SJCRH30 (cell line): Measurements from ENCODE around the gene GNB5. TPM values are rescaled to one million over a fixed set of nuclear protein-coding genes. Genes with fewer than 3 reads are reported as not detected.

Experiments
- DNase-seq, 2 experiments: peaks; one replicate each; pipeline ENCODE4 v3.0.0-alpha.2; 2015 to 2020
- H3K27ac ChIP-seq: fragments of 250-450 bp; sonication (Bioruptor Pico); 2 replicates; pipeline ENCODE4 v1.5.1; 2020; ENCODE audit warnings: mild to moderate bottlenecking, moderate library complexity
- H3K27me3 ChIP-seq: fragments of 250-450 bp; sonication (Bioruptor Pico); 2 replicates; pipeline ENCODE4 v1.5.1; 2020; ENCODE audit warnings: mild to moderate bottlenecking, moderate library complexity
- H3K36me3 ChIP-seq: fragments of 250-450 bp; sonication (Bioruptor Pico); 2 replicates; pipeline ENCODE4 v1.5.1; 2020; ENCODE audit warnings: mild to moderate bottlenecking, moderate library complexity
- H3K4me1 ChIP-seq: fragments of 250-450 bp; sonication (Bioruptor Pico); 2 replicates; pipeline ENCODE4 v1.5.1; 2020; ENCODE audit warnings: mild to moderate bottlenecking, moderate library complexity
- H3K4me3 ChIP-seq: fragments of 250-450 bp; sonication (Bioruptor Pico); 2 replicates; pipeline ENCODE4 v1.5.1; 2020; ENCODE audit warnings: mild to moderate bottlenecking, moderate library complexity
- H3K9me3 ChIP-seq: fragments of 250-450 bp; sonication (Bioruptor Pico); replicated peaks from 2 replicates; pipeline ENCODE4 v1.5.1; 2020; ENCODE audit warnings: mild to moderate bottlenecking, moderate library complexity
- total RNA-seq: library from RNA; depleted of rRNA; stranded (reverse); fragments of >200 nt; shearing (Covaris generic); gene quantifications from 2 replicates; pipeline ENCODE4 v1.2.3, GENCODE V29; 2014

GNB5 gene
- total RNA-seq, 1 experiment from 2014 or later = 38.9 TPM

- no peaks in the 10 kb centered on the region for H3K27me3 ChIP-seq
- peaks cover 13% of the 10 kb centered on the region for H3K36me3 ChIP-seq
- no peak overlapping the region for H3K4me3 ChIP-seq
- H3K27ac ChIP-seq = no peak overlapping the region
- H3K9me3 ChIP-seq = no peaks in the 10 kb centered on the region
- H3K4me1 ChIP-seq = no peaks in the 10 kb centered on the region
- DNase-seq = no peak
These were observed 40.3 kb downstream of the GNB5 start for GRCh38 chr15:52150871-52151270.

GRCh38 chr15:52150043-52150825, 41.0 kb downstream of the GNB5 start:
- Histone ChIP-seq H3K4me1 (no peaks in the 10 kb centered on the region), H3K27ac (no peak overlapping the region), H3K27me3 (no peaks in the 10 kb centered on the region), H3K36me3 (peaks cover 13% of the 10 kb centered on the region), H3K9me3 (no peaks in the 10 kb centered on the region), H3K4me3 (no peak overlapping the region)
- no peak for DNase-seq

GRCh38 chr15:52148403-52148802, 42.8 kb downstream of the GNB5 start:
- Histone ChIP-seq H3K9me3 (peaks cover 5% of the 10 kb centered on the region; the same call in 1 of the 2 replicates), H3K4me1 (peaks cover 5% of the 10 kb centered on the region), H3K27me3 (no peaks in the 10 kb centered on the region), H3K36me3 (peaks cover 24% of the 10 kb centered on the region), H3K4me3 (no peak overlapping the region), H3K27ac (no peak overlapping the region)
- DNase-seq = no peak

GRCh38 chr15:52146776-52147175, 44.4 kb downstream of the GNB5 start:
- Histone ChIP-seq H3K4me1 (peaks cover 5% of the 10 kb centered on the region), H3K9me3 (peaks cover 5% of the 10 kb centered on the region; the same call in 1 of the 2 replicates), H3K36me3 (peaks cover 24% of the 10 kb centered on the region), H3K27ac (no peak overlapping the region), H3K4me3 (no peak overlapping the region), H3K27me3 (no peaks in the 10 kb centered on the region)
- no peak for DNase-seq

GRCh38 chr15:52146261-52146660, 44.9 kb downstream of the GNB5 start:
- no peak overlapping the region for H3K27ac ChIP-seq
- peaks cover 5% of the 10 kb centered on the region; the same call in 1 of the 2 replicates for H3K9me3 ChIP-seq
- no peak overlapping the region for H3K4me3 ChIP-seq

GRCh38 chr15:52144656-52145178, 46.5 kb downstream of the GNB5 start:
- H3K4me3 ChIP-seq = no peak overlapping the region
- H3K27ac ChIP-seq = no peak overlapping the region
- DNase-seq = no peak
- peaks cover 24% of the 10 kb centered on the region for H3K36me3 ChIP-seq
- peaks cover 7% of the 10 kb centered on the region for H3K4me1 ChIP-seq
- no peaks in the 10 kb centered on the region for H3K27me3 ChIP-seq
- peaks cover 5% of the 10 kb centered on the region; the same call in 1 of the 2 replicates for H3K9me3 ChIP-seq

More at GRCh38 chr15:52146261-52146660, 44.9 kb downstream of the GNB5 start:
- peaks cover 5% of the 10 kb centered on the region for H3K4me1 ChIP-seq
- no peak for DNase-seq
- peaks cover 24% of the 10 kb centered on the region for H3K36me3 ChIP-seq
- no peaks in the 10 kb centered on the region for H3K27me3 ChIP-seq

- H3K27me3 ChIP-seq = no peaks in the 10 kb centered on the region
- H3K9me3 ChIP-seq = peaks cover 5% of the 10 kb centered on the region; the same call in 1 of the 2 replicates
- DNase-seq = peak; percentile 35 to 69
- H3K4me3 ChIP-seq = no peak overlapping the region
- H3K27ac ChIP-seq = no peak overlapping the region
- peaks cover 24% of the 10 kb centered on the region for H3K36me3 ChIP-seq
- peaks cover 10% of the 10 kb centered on the region for H3K4me1 ChIP-seq
These were observed 47.3 kb downstream of the GNB5 start for GRCh38 chr15:52143873-52144272.

- Histone ChIP-seq H3K36me3 (peaks cover 10% of the 10 kb centered on the region; the same call in 1 of the 2 replicates), H3K4me1 (peaks cover 24% of the 10 kb centered on the region), H3K4me3 (no peak overlapping the region), H3K27ac (no peak overlapping the region), H3K27me3 (no peaks in the 10 kb centered on the region), H3K9me3 (peaks cover 5% of the 10 kb centered on the region; the same call in 1 of the 2 replicates)
- DNase-seq = no peak
These were observed 50.5 kb downstream of the GNB5 start for GRCh38 chr15:52140646-52141045.

- peaks cover 30% of the 10 kb centered on the region for H3K4me1 ChIP-seq
- H3K36me3 ChIP-seq = peaks cover 6% of the 10 kb centered on the region; the same call in 1 of the 2 replicates
- H3K27me3 ChIP-seq = no peaks in the 10 kb centered on the region
- H3K4me3 ChIP-seq = no peak overlapping the region
- H3K27ac ChIP-seq = peak overlapping the region; percentile 9
- peak; percentile 71 to 89 for DNase-seq
- H3K9me3 ChIP-seq = peaks cover 4% of the 10 kb centered on the region; the same call in 1 of the 2 replicates
These were observed 51.4 kb downstream of the GNB5 start for GRCh38 chr15:52139599-52140462.

- Histone ChIP-seq H3K4me3 (no peak overlapping the region), H3K27me3 (no peaks in the 10 kb centered on the region), H3K27ac (no peak overlapping the region), H3K9me3 (no peaks in the 10 kb centered on the region), H3K4me1 (peaks cover 24% of the 10 kb centered on the region), H3K36me3 (0 out of 2 replicates have a peak, but pooled peaks cover 2% of the 10 kb centered on the region)
- no peak for DNase-seq
These were observed 53.5 kb downstream of the GNB5 start for GRCh38 chr15:52137432-52138357.

- DNase-seq = peak; percentile 18 to 34
- H3K4me1 ChIP-seq = peaks cover 24% of the 10 kb centered on the region
- H3K36me3 ChIP-seq = 0 out of 2 replicates have a peak, but pooled peaks cover 8% of the 10 kb centered on the region
- H3K27me3 ChIP-seq = no peaks in the 10 kb centered on the region
- H3K9me3 ChIP-seq = no peaks in the 10 kb centered on the region
- no peak overlapping the region for H3K4me3 ChIP-seq
- H3K27ac ChIP-seq = peak overlapping the region; percentile 65; the same call in 1 of the 2 replicates
These were observed 54.7 kb downstream of the GNB5 start for GRCh38 chr15:52136442-52136980.

GRCh38 chr15:52134502-52135144, 56.6 kb downstream of the GNB5 start:
- Histone ChIP-seq H3K27me3 (no peaks in the 10 kb centered on the region), H3K27ac (peak overlapping the region; percentile 65; the same call in 1 of the 2 replicates), H3K4me3 (no peak overlapping the region), H3K4me1 (peaks cover 21% of the 10 kb centered on the region), H3K9me3 (no peaks in the 10 kb centered on the region), H3K36me3 (0 out of 2 replicates have a peak, but pooled peaks cover 8% of the 10 kb centered on the region)
- DNase-seq = no peak
